CD14-positive monocyte (primary cell): ENCODE results near the gene SATB1. TPM values are rescaled to one million over a fixed set of nuclear protein-coding genes. Genes with fewer than 3 reads are reported as not detected.
A peak's percentile ranks its signal among the peaks of the same experiment; 100 is the strongest.

Source experiments
- DNase-seq, 3 donors: peaks; one replicate each; pipeline ENCODE4 v3.0.0-alpha.2; 2011 to 2022
- H2AFZ ChIP-seq: 2 replicates; pipeline ENCODE4 v1.6.0; 2012; ENCODE audit warnings: mild to moderate bottlenecking, low read depth, low read length, inconsistent platforms; ENCODE audit not compliant: insufficient read depth, poor library complexity, severe bottlenecking
- H3K27ac ChIP-seq, 2 donors: 1 replicate in 1 of 2; 2 replicates in 1 of 2; pipeline ENCODE4 v1.5.1; 2012 to 2013; ENCODE audit warnings: low read length in 2 of 2, control low read depth in 1 of 2, inconsistent platforms in 1 of 2, low read depth in 1 of 2, mild to moderate bottlenecking in 1 of 2
- H3K27me3 ChIP-seq, 2 donors: one replicate each; pipeline versions ENCODE4 v1.6.0 to v1.6.1; 2011 to 2013; ENCODE audit warnings: low read length in 2 of 2; ENCODE audit not compliant: control insufficient read depth in 2 of 2, insufficient read depth in 2 of 2
- H3K36me3 ChIP-seq, 2 donors: replicated peaks in 1 of 2; 1 replicate in 1 of 2; 2 replicates in 1 of 2; pipeline versions ENCODE4 v1.5.1 to v1.6.1; 2012 to 2013; ENCODE audit warnings: low read length in 2 of 2, control low read depth in 1 of 2, inconsistent platforms in 1 of 2, mild to moderate bottlenecking in 1 of 2; ENCODE audit not compliant: insufficient read depth in 2 of 2, control insufficient read depth in 1 of 2
- H3K4me1 ChIP-seq, 2 donors: 1 replicate in 1 of 2; 2 replicates in 1 of 2; pipeline versions ENCODE4 v1.5.1 to v1.6.1; 2012 to 2013; ENCODE audit warnings: low read length in 2 of 2, control low read depth in 1 of 2, inconsistent platforms in 1 of 2, mild to moderate bottlenecking in 1 of 2, moderate library complexity in 1 of 2; ENCODE audit not compliant: insufficient read depth in 2 of 2, control insufficient read depth in 1 of 2
- H3K4me2 ChIP-seq: replicated peaks from 2 replicates; pipeline ENCODE3; 2012; ENCODE audit warnings: low read length, moderate library complexity, mild to moderate bottlenecking; ENCODE audit not compliant: poor library complexity, severe bottlenecking; ENCODE audit errors: extremely low read depth
- H3K4me3 ChIP-seq, 3 experiments: fragments of 200-600 bp in 1 of 3; sonication (generic) in 1 of 3; replicated peaks in 1 of 3; 1 replicate in 2 of 3; 2 replicates in 1 of 3; pipeline ENCODE4 v1.5.1; 2011 to 2013; ENCODE audit warnings: low read length in 3 of 3, mild to moderate bottlenecking in 3 of 3, control low read depth in 2 of 3, low read depth in 2 of 3, inconsistent platforms in 1 of 3, moderate library complexity in 1 of 3
- H3K79me2 ChIP-seq: 2 replicates; pipeline ENCODE4 v1.6.0; 2012; ENCODE audit warnings: mild to moderate bottlenecking, control low read depth, inconsistent platforms, low read length, moderate library complexity; ENCODE audit not compliant: insufficient read depth
- H3K9ac ChIP-seq: 2 replicates; pipeline ENCODE4 v1.6.0; 2017; ENCODE audit warnings: low read length, mild to moderate bottlenecking; ENCODE audit not compliant: insufficient read depth, poor library complexity, severe bottlenecking
- H3K9me3 ChIP-seq, 2 donors: replicated peaks in 1 of 2; 1 replicate in 1 of 2; 2 replicates in 1 of 2; pipeline versions ENCODE4 v1.5.1 to v1.6.1; 2012 to 2013; ENCODE audit warnings: low read length in 2 of 2, control low read depth in 1 of 2; ENCODE audit not compliant: control insufficient read depth in 1 of 2, insufficient read depth in 1 of 2
- H4K20me1 ChIP-seq: 2 replicates; pipeline ENCODE4 v1.6.0; 2012; ENCODE audit warnings: mild to moderate bottlenecking, low read length, control low read depth, moderate library complexity; ENCODE audit not compliant: insufficient read depth
- H3K27ac Mint-ChIP-seq, 7 donors: one replicate each; pipeline ENCODE4 v1.8.0; 2020; ENCODE audit warnings: mild to moderate bottlenecking in 7 of 7, mixed read lengths in 7 of 7, moderate library complexity in 6 of 7, inconsistent platforms in 2 of 7
- H3K27me3 Mint-ChIP-seq, 3 donors: one replicate each; pipeline ENCODE4 v1.8.0; 2021 to 2022; ENCODE audit warnings: low read depth in 3 of 3, mild to moderate bottlenecking in 3 of 3, mixed read lengths in 3 of 3, moderate library complexity in 3 of 3, inconsistent platforms in 1 of 3
- H3K36me3 Mint-ChIP-seq, 2 donors: one replicate each; pipeline ENCODE4 v1.8.0; 2020; ENCODE audit warnings: mixed read lengths in 2 of 2, inconsistent platforms in 1 of 2, mild to moderate bottlenecking in 1 of 2
- H3K4me1 Mint-ChIP-seq: one replicate; pipeline ENCODE4 v1.8.0; 2020; ENCODE audit warnings: mild to moderate bottlenecking, mixed read lengths
- H3K4me3 Mint-ChIP-seq, 2 donors: one replicate each; pipeline ENCODE4 v1.8.0; 2020; ENCODE audit warnings: mild to moderate bottlenecking in 2 of 2, mixed read lengths in 2 of 2, moderate library complexity in 1 of 2
- H3K9me3 Mint-ChIP-seq, 7 donors: one replicate each; pipeline ENCODE4 v1.8.0; 2020 to 2022; ENCODE audit warnings: mixed read lengths in 7 of 7, mild to moderate bottlenecking in 6 of 7, moderate library complexity in 6 of 7, inconsistent platforms in 2 of 7
- WGBS: methylation state at CpG from one replicate; pipeline ENCODE4 v1.1.5; 2013; ENCODE audit warnings: missing lambda C conversion rate; ENCODE audit not compliant: insufficient coverage; 5-methylcytosine and 5-hydroxymethylcytosine counted together
- intact Hi-C, 2 donors: fragments of 100-400 bp; cut with micrococcal nuclease; formaldehyde crosslinking; loops; one replicate each; pipeline versions ENCODE4 v1.15.0 to v1.15.1; 2023
- polyA plus RNA-seq, 3 donors: library from polyadenylated mRNA; depleted of rRNA in 1 of 3; unstranded in 2 of 3; stranded (reverse) in 1 of 3; fragments of 300-500 nt in 2 of 3; fragments of >200 nt in 1 of 3; fragmentation: Illumina TruSeq in 2 of 3; gene quantifications; 1 replicate in 2 of 3; 2 replicates in 1 of 3; pipeline ENCODE4 v1.2.3, GENCODE V29; 2012 to 2021
- TF ChIP-seq, protein P1 (sequence below): fragments of 200-600 bp; IDR thresholded peaks from one replicate; pipeline ENCODE4 v1.8.0; 2022; ENCODE audit warnings: antibody characterized with exemption, mild to moderate bottlenecking

The SATB1 gene
- polyA plus RNA-seq, 3 donors = 4.3 to 35.3 (median 6.9) TPM

DNA sequence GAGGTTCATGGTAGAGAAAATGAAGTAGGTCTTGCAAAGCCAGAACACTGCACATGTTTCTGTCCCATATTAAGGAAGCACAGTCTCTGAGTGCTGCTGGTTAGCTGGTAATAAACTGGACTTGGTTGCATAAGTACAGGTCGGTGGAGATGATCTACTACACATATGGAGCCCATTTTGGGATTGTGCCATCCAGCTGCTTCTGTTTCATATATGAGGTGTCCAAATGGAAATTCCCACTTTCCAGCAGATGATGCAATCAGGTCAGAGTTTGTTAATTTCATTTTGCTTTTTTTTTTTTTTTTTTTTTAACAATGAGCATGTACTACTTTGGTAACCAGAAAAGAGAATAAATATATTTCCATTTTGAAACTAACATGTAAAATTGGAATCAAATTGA, 122.6 kb downstream of the SATB1 start:
- Histone ChIP-seq H3K36me3 (no peaks in the 10 kb centered on the region), H3K9ac (no peak overlapping the region), H3K27ac (no peak overlapping the region), H4K20me1 (no peaks in the 10 kb centered on the region), H3K4me3 (no peak overlapping the region), H3K4me1 (no peaks in the 10 kb centered on the region), H3K9me3 (peaks cover 0 to under 1% of the 10 kb centered on the region in 2 donors), H3K4me2 (no peak overlapping the region), H3K27me3 (no peaks in the 10 kb centered on the region), H2AFZ (no peak overlapping the region), H3K79me2 (no peaks in the 10 kb centered on the region)
- Mint-ChIP-seq H3K9me3 (peaks cover 1 to 14% (median 9%) of the 10 kb centered on the region in 7 donors), H3K27ac (no peak overlapping the region), H3K36me3 (no peaks in the 10 kb centered on the region), H3K4me3 (no peak overlapping the region), H3K27me3 (no peaks in the 10 kb centered on the region), H3K4me1 (no peaks in the 10 kb centered on the region)
- TF ChIP-seq, protein P1, sequence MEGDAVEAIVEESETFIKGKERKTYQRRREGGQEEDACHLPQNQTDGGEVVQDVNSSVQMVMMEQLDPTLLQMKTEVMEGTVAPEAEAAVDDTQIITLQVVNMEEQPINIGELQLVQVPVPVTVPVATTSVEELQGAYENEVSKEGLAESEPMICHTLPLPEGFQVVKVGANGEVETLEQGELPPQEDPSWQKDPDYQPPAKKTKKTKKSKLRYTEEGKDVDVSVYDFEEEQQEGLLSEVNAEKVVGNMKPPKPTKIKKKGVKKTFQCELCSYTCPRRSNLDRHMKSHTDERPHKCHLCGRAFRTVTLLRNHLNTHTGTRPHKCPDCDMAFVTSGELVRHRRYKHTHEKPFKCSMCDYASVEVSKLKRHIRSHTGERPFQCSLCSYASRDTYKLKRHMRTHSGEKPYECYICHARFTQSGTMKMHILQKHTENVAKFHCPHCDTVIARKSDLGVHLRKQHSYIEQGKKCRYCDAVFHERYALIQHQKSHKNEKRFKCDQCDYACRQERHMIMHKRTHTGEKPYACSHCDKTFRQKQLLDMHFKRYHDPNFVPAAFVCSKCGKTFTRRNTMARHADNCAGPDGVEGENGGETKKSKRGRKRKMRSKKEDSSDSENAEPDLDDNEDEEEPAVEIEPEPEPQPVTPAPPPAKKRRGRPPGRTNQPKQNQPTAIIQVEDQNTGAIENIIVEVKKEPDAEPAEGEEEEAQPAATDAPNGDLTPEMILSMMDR = no peak
- intact Hi-C loops = no loop called here
- WGBS = 83% methylated on average over 1 of the region's 1 CpG
- peak in 1 of 3 donors; percentile 24 for DNase-seq

DNA sequence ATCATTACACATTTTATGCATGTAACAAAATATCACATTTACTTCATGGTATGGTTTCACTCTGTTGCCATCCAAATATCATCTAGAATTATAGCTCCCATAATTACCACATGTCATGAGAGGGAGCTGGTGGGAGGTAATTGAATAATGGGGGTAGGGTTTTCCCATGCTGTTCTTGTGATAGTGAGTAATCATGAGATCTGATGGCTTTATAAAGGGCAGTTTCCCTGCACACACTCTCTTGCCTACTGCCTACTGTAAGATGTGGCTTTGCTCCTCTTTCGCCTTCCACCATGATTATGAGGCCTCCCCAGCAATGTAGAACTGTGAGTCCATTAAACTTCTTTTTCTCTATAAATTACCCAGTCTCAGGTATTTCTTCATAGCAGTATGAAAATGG, 123.4 kb downstream of the SATB1 start:
- Histone ChIP-seq H3K79me2 (no peaks in the 10 kb centered on the region), H3K36me3 (no peaks in the 10 kb centered on the region), H3K27me3 (no peaks in the 10 kb centered on the region), H3K4me3 (no peak overlapping the region), H3K4me2 (no peak overlapping the region), H2AFZ (no peak overlapping the region), H3K9ac (no peak overlapping the region), H3K4me1 (no peaks in the 10 kb centered on the region), H3K9me3 (peaks cover 0 to 8% of the 10 kb centered on the region in 2 donors), H3K27ac (no peak overlapping the region), H4K20me1 (no peaks in the 10 kb centered on the region)
- intact Hi-C loops = no loop called here
- H3K4me1 Mint-ChIP-seq = no peaks in the 10 kb centered on the region
- no CpG with 5 or more reads among the region's 1 CpG for WGBS
- H3K4me3 Mint-ChIP-seq = no peak overlapping the region
- no peaks in the 10 kb centered on the region for H3K27me3 Mint-ChIP-seq
- TF ChIP-seq, protein P1 = no peak
- no peaks in the 10 kb centered on the region for H3K36me3 Mint-ChIP-seq
- peaks cover 6 to 22% (median 15%) of the 10 kb centered on the region in 7 donors for H3K9me3 Mint-ChIP-seq
- no peak overlapping the region for H3K27ac Mint-ChIP-seq
- DNase-seq = no peak
